ENCODE results near the gene NHSL1. TPM values are rescaled to one million over a fixed set of nuclear protein-coding genes. Genes with fewer than 3 reads are reported as not detected.

Gene NHSL1
- total and polyA plus RNA-seq, 2 of the 8 experiments (the other 6 are each of a cell fraction or from before 2014, with no cell fraction given): 7.2 to 32.4 TPM

- Histone ChIP-seq H3K14ac (ENCODE audit: insufficient read length) (no peak overlapping the region), H3K27me3 (replicated peaks in 1 of 4; ENCODE audit: control insufficient read depth in 3 of 4, extremely low read depth in 1 of 4, insufficient read depth in 3 of 4, low read length in 3 of 4) (no peaks in the 10 kb centered on the region), H3K9ac (replicated peaks in 1 of 4; ENCODE audit: extremely low read depth in 1 of 4, low read depth in 3 of 4, low read length in 3 of 4) (no peak overlapping the region), H3K9me3 (ENCODE audit: insufficient read depth in 2 of 2, low read depth in 1 of 2, low read length in 1 of 2) (no peaks in the 10 kb centered on the region), H4K91ac (replicated peaks; ENCODE audit: insufficient read length, low read length) (no peak overlapping the region), H3K79me1 (ENCODE audit: low read depth, low read length) (no peaks in the 10 kb centered on the region), H2BK20ac (ENCODE audit: low read length) (no peak overlapping the region), H2BK120ac (replicated peaks; ENCODE audit: low read depth, low read length) (no peak overlapping the region), H3K23ac (ENCODE audit: insufficient read length) (no peak overlapping the region), H2AK5ac (ENCODE audit: low read depth, low read length) (no peak overlapping the region), H3K18ac (ENCODE audit: extremely low read depth, low read length) (no peak overlapping the region), H3K56ac (replicated peaks; ENCODE audit: insufficient read length, low read depth, low read length) (no peak overlapping the region), H4K5ac (ENCODE audit: insufficient read length, low read depth, low read length) (no peak overlapping the region), H3K4me1 (replicated peaks in 1 of 4; ENCODE audit: control insufficient read depth in 3 of 4, insufficient read depth in 4 of 4, low read length in 3 of 4) (no peaks in the 10 kb centered on the region), H3K27ac (ENCODE audit: low read depth, low read length) (no peak overlapping the region), H4K20me1 (replicated peaks in 1 of 2; ENCODE audit: control insufficient read depth in 1 of 2, insufficient read depth in 2 of 2, low read length in 2 of 2) (no peaks in the 10 kb centered on the region), H2AFZ (ENCODE audit: low read length) (no peak overlapping the region), H2BK5ac (ENCODE audit: low read depth, low read length) (no peak overlapping the region), H3K4ac (replicated peaks; ENCODE audit: insufficient read length, low read depth, low read length) (no peak overlapping the region), H2BK15ac (ENCODE audit: low read length) (no peak overlapping the region), H4K8ac (ENCODE audit: extremely low read depth, insufficient read depth, low read length) (no peak overlapping the region), H3K23me2 (ENCODE audit: low read depth, low read length) (no peaks in the 10 kb centered on the region), H3K4me3 (ENCODE audit: extremely low read depth in 1 of 4, insufficient read depth in 2 of 4, low read depth in 3 of 4, low read length in 4 of 4) (no peak overlapping the region), H3K36me3 (ENCODE audit: control insufficient read depth in 2 of 4, insufficient read depth in 4 of 4, low read length in 3 of 4) (peaks cover 2 to 14% (median 7%) of the 10 kb centered on the region in 4 experiments; a peak in 6 of 8 replicates), H3K79me2 (ENCODE audit: control insufficient read depth in 1 of 2, insufficient read depth in 2 of 2, low read length in 2 of 2) (no peaks in the 10 kb centered on the region), H3K4me2 (ENCODE audit: insufficient read depth in 1 of 2, low read depth in 2 of 2, low read length in 2 of 2) (no peak overlapping the region), H2BK12ac (ENCODE audit: low read depth, low read length) (no peak overlapping the region)
- ChIA-PET CTCF (ENCODE audit: partially characterized antibody) (interaction anchor here (0.7 to 1.3 kb wide), 4 partner anchors 10 to 309 kb away, joined by 3 to 4 read pairs (median 3); no protein-coding TSS in a partner anchor), POLR2A (ENCODE audit: partially characterized antibody) (no interaction called here)
- 91% methylated on average over 3 of the region's 3 CpGs; no CpG with 5 or more reads in 1 of the 2 experiments for WGBS, 2 experiments (ENCODE audit: extremely low coverage in 1 of 2, insufficient coverage in 1 of 2, insufficient read length in 1 of 2, insufficient replicate concordance in 2 of 2, low coverage in 1 of 2, low lambda C conversion rate in 2 of 2, missing lambda C conversion rate in 1 of 2)
- DNase-seq (ENCODE audit: low read depth in 1 of 2, low spot score in 2 of 2): no peak
- TF ChIP-seq TCF12 (IDR thresholded peaks at IDR 0.05; ENCODE audit: low read depth, low read length) (no peak), RFX5 (IDR thresholded peaks at IDR 0.05; ENCODE audit: borderline replicate concordance, low read depth, low read length) (no peak), SIX5 (IDR thresholded peaks at IDR 0.05; ENCODE audit: low read depth, low read length) (no peak), MAFK (IDR thresholded peaks at IDR 0.05; ENCODE audit: low read depth, low read length) (no peak)
- no peak for FAIRE-seq
Observed at GRCh38 chr6:138418118-138418742, 81.1 kb downstream of the NHSL1 start.
